K562 (cell line): Measurements from ENCODE around the gene RAB31. TPM values are rescaled to one million over a fixed set of nuclear protein-coding genes. Genes with fewer than 3 reads are reported as not detected.

Experiments used
- ATF7 ChIP-seq: fragments of 450-650 bp; IDR thresholded peaks from 2 replicates; pipeline ENCODE4 v1.7.1; 2014; ENCODE audit warnings: mild to moderate bottlenecking, moderate library complexity
- C11orf30 ChIP-seq: fragments of 450-650 bp; IDR thresholded peaks from 2 replicates; pipeline ENCODE4 v1.6.1; 2016; ENCODE audit warnings: low read depth, mild to moderate bottlenecking
- DACH1 ChIP-seq: fragments of 450-650 bp; IDR thresholded peaks from 2 replicates; pipeline ENCODE4 v1.6.1; 2018; ENCODE audit not compliant: partially characterized antibody
- DMBX1 ChIP-seq: fragments of 250-450 bp; sonication (Bioruptor Pico); IDR thresholded peaks from 2 replicates; pipeline ENCODE4 v1.8.0; 2022; ENCODE audit warnings: inconsistent platforms, mild to moderate bottlenecking, moderate library complexity, borderline replicate concordance
- E2F6 ChIP-seq, 2 experiments: IDR thresholded peaks; 2 replicates each; pipeline ENCODE4 v1.6.1; 2011; ENCODE audit warnings: borderline replicate concordance in 1 of 2, control low read depth in 1 of 2, low read depth in 1 of 2, low read length in 1 of 2, mild to moderate bottlenecking in 1 of 2, mixed read lengths in 1 of 2, moderate library complexity in 1 of 2; ENCODE audit not compliant: insufficient read depth in 1 of 2, insufficient read length in 1 of 2, poor library complexity in 1 of 2, severe bottlenecking in 1 of 2; ENCODE audit errors: extremely low read depth in 1 of 2
- ESRRA ChIP-seq: fragments of 450-650 bp; IDR thresholded peaks from 2 replicates; pipeline ENCODE4 v1.6.1; 2014; ENCODE audit warnings: low read depth, mild to moderate bottlenecking, moderate library complexity, borderline replicate concordance
- FOS ChIP-seq: IDR thresholded peaks from 3 replicates; pipeline ENCODE4 v1.6.1; 2011; ENCODE audit not compliant: insufficient read length; ENCODE audit errors: extremely low read depth
- FOXJ2 ChIP-seq: fragments of 200-800 bp; sonication (Bioruptor generic); IDR thresholded peaks from 2 replicates; pipeline ENCODE4 v1.6.1; 2016; ENCODE audit warnings: missing genetic modification characterization, missing compliant biosample characterization
- FOXK2 ChIP-seq, 2 experiments: fragments of 450-650 bp; IDR thresholded peaks in 1 of 2; conservative IDR thresholded peaks in 1 of 2; 2 replicates each; pipeline ENCODE4 v1.6.1; 2016; ENCODE audit warnings: low read depth in 2 of 2, mild to moderate bottlenecking in 1 of 2
- HDAC6 ChIP-seq: IDR thresholded peaks from 2 replicates; pipeline ENCODE4 v1.6.1; 2012; ENCODE audit warnings: low read depth, mild to moderate bottlenecking, control low read depth, inconsistent platforms, low read length, moderate library complexity
- HDGF ChIP-seq: fragments of 450-650 bp; IDR thresholded peaks from 2 replicates; pipeline ENCODE4 v1.6.1; 2016
- HLTF ChIP-seq: fragments of 450-650 bp; IDR thresholded peaks from 2 replicates; pipeline ENCODE4 v1.6.1; 2016
- KAT2B ChIP-seq: IDR thresholded peaks from one replicate; pipeline ENCODE4 v1.6.1; 2012; ENCODE audit warnings: low read depth, mild to moderate bottlenecking, control low read depth, inconsistent platforms, low read length, moderate library complexity
- MAFG ChIP-seq: fragments of 450-650 bp; conservative IDR thresholded peaks from 2 replicates; pipeline ENCODE4 v1.6.1; 2016; ENCODE audit warnings: missing genetic modification characterization, missing compliant biosample characterization
- MCM2 ChIP-seq: fragments of 450-650 bp; IDR thresholded peaks from 2 replicates; pipeline ENCODE4 v1.6.1; 2017; ENCODE audit warnings: low read depth, mild to moderate bottlenecking
- NCOA1 ChIP-seq: fragments of 450-650 bp; IDR thresholded peaks from 2 replicates; pipeline ENCODE4 v1.6.1; 2016; ENCODE audit warnings: low read depth
- NR1H2 ChIP-seq: sonication (generic); formaldehyde crosslinking; IDR thresholded peaks from 2 replicates; pipeline ENCODE4 v1.4.0; 2020; ENCODE audit warnings: mild to moderate bottlenecking, missing genetic modification reagents
- NR4A1 ChIP-seq, 2 experiments: fragments of 250-450 bp in 1 of 2; fragments of 450-650 bp in 1 of 2; sonication (Bioruptor Pico) in 1 of 2; IDR thresholded peaks; 2 replicates each; pipeline versions ENCODE4 v1.4.0 to v1.6.1; 2016 to 2020; ENCODE audit warnings: mild to moderate bottlenecking in 2 of 2, missing compliant biosample characterization in 1 of 2, missing genetic modification characterization in 1 of 2, moderate library complexity in 1 of 2
- PHF8 ChIP-seq: fragments of 200-600 bp; sonication (generic); IDR thresholded peaks from 2 replicates; pipeline ENCODE4 v1.6.1; 2012; ENCODE audit warnings: mixed run types, mild to moderate bottlenecking, inconsistent platforms, low read length, moderate library complexity, borderline replicate concordance
- POLR2A ChIP-seq: fragments of 450-650 bp; conservative IDR thresholded peaks from 2 replicates; pipeline ENCODE4 v1.6.1; 2016
- XRCC3 ChIP-seq: fragments of 450-650 bp; IDR thresholded peaks from 2 replicates; pipeline ENCODE4 v1.6.1; 2017; ENCODE audit warnings: mild to moderate bottlenecking, moderate library complexity
- ZBTB9 ChIP-seq: fragments of 450-650 bp; formaldehyde crosslinking; IDR thresholded peaks from 2 replicates; pipeline ENCODE4 v1.4.0; 2020; ENCODE audit warnings: mild to moderate bottlenecking, moderate library complexity
- ZNF143 ChIP-seq: sonication (generic); formaldehyde crosslinking; IDR thresholded peaks from 2 replicates; pipeline ENCODE4 v1.9.0; 2022; ENCODE audit warnings: mild to moderate bottlenecking, missing genetic modification reagents
- ZNF146 ChIP-seq: IDR thresholded peaks from one replicate; pipeline ENCODE4 v1.6.1; 2018; ENCODE audit warnings: missing compliant biosample characterization; ENCODE audit not compliant: unreplicated experiment
- ZNF23 ChIP-seq: fragments of 250-450 bp; sonication (Bioruptor Pico); IDR thresholded peaks from 2 replicates; pipeline ENCODE4 v1.4.0; 2020; ENCODE audit warnings: mild to moderate bottlenecking
- ZNF280A ChIP-seq: fragments of 450-650 bp; IDR thresholded peaks from 2 replicates; pipeline ENCODE4 v1.6.1; 2018; ENCODE audit warnings: mild to moderate bottlenecking, low read depth; ENCODE audit not compliant: partially characterized antibody
- ZNF324 ChIP-seq: fragments of 250-450 bp; sonication (Bioruptor Pico); IDR thresholded peaks from 2 replicates; pipeline ENCODE4 v1.4.0; 2020; ENCODE audit warnings: mild to moderate bottlenecking
- polyA plus RNA-seq, 8 experiments: library from polyadenylated mRNA; depleted of rRNA in 4 of 8; stranded (reverse) in 5 of 8; unstranded in 3 of 8; fragments of >200 nt; fragmentation: Nextera tagmentation in 2 of 8; fragmentation: Illumina TruSeq in 1 of 8; extraction: Ambion mirVana in 2 of 8; extraction: Trizol in 1 of 8; gene quantifications; 2 replicates each; pipeline versions ENCODE4 v1.2.1 to v1.2.3, GENCODE V29; 2011 to 2014; ENCODE audit warnings: inconsistent platforms in 1 of 8, missing spikeins in 1 of 8
- total RNA-seq, 7 experiments: library from RNA; depleted of rRNA in 6 of 7; stranded (reverse); fragments of >200 nt in 6 of 7; fragmentation: Illumina TruSeq in 2 of 7; extraction: Trizol in 2 of 7; gene quantifications; 2 replicates each; pipeline versions ENCODE4 v1.2.1 to v1.2.3, GENCODE V29; 2011 to 2021; ENCODE audit warnings: low replicate concordance in 1 of 7

Gene RAB31
- total and polyA plus RNA-seq, 9 of the 15 experiments (the other 6 are each of a cell fraction or from before 2014, with no cell fraction given) = 20.7 to 70.4 (median 41.3) TPM

GRCh38 chr18:9803698-9804516, 95.8 kb downstream of the RAB31 start (continued):
- peak; percentile 84 for TF ChIP-seq ZBTB9
- peak; percentile 71 for TF ChIP-seq MAFG (tag)
- no peak for TF ChIP-seq XRCC3
- no peak for TF ChIP-seq ZNF143
- TF ChIP-seq ATF7 = 0 out of 2 replicates have a peak, but pooled peaks have one; percentile 52
- TF ChIP-seq NR1H2 (CRISPR knock-in tag) = no peak
- TF ChIP-seq MCM2 = no peak
- TF ChIP-seq DMBX1 = no peak; the same call in none of the 2 replicates
- no peak for TF ChIP-seq DACH1
- TF ChIP-seq ZNF324 (CRISPR knock-in tag) = no peak
- TF ChIP-seq ZNF280A = no peak
- peak; percentile 3 to 34; a peak in 1 of 4 replicates for TF ChIP-seq FOXK2 (conservative IDR thresholded peaks at IDR 0.05 in 1 of 2, IDR thresholded peaks at IDR 0.05 in 1 of 2; ENCODE audit: low read depth in 2 of 2)
- peak in 1 of 2 experiments; percentile 22 for TF ChIP-seq E2F6 (IDR thresholded peaks at IDR 0.05; ENCODE audit: borderline replicate concordance in 1 of 2, extremely low read depth in 1 of 2, insufficient read depth in 1 of 2, insufficient read length in 1 of 2, low read depth in 1 of 2, low read length in 1 of 2, poor library complexity in 1 of 2, severe bottlenecking in 1 of 2)
- no peak for TF ChIP-seq NR4A1 (CRISPR knock-in tag; IDR thresholded peaks at IDR 0.05)
- TF ChIP-seq NR4A1 (tag; IDR thresholded peaks at IDR 0.05) = 0 out of 2 replicates have a peak, but pooled peaks have one; percentile 59
- no peak for TF ChIP-seq FOS
- TF ChIP-seq ZNF23 = no peak
- no peak for TF ChIP-seq ZNF146
- TF ChIP-seq HDGF = 0 out of 2 replicates have a peak, but pooled peaks have one; percentile 43
- no peak for TF ChIP-seq HLTF
- TF ChIP-seq KAT2B = no peak
- no peak for TF ChIP-seq ESRRA
- peak; percentile 56 for TF ChIP-seq POLR2A
- no peak for TF ChIP-seq HDAC6
- peak; percentile 39; the same call in 1 of the 2 replicates for TF ChIP-seq PHF8
- TF ChIP-seq NCOA1 = no peak
- peak; percentile 84 for TF ChIP-seq C11orf30
- peak; percentile 22 for TF ChIP-seq FOXJ2 (tag)
